H9 (cell line): ENCODE measurements around the gene TOGARAM1. TPM values are rescaled to one million over a fixed set of nuclear protein-coding genes. Genes with fewer than 3 reads are reported as not detected.

ENCODE experiments used
- DNase-seq: peaks from one replicate; pipeline ENCODE4 v3.0.0-alpha.2; 2017
- H2AFZ ChIP-seq: one replicate; pipeline ENCODE4 v1.6.1; 2013; ENCODE audit warnings: mild to moderate bottlenecking, low read length, control low read depth, moderate library complexity
- H2AK5ac ChIP-seq: 2 replicates; pipeline ENCODE4 v1.6.1; 2013; ENCODE audit warnings: low read length, control low read depth, mixed read lengths; ENCODE audit not compliant: insufficient read length
- H2BK120ac ChIP-seq: one replicate; pipeline ENCODE4 v1.6.1; 2013; ENCODE audit warnings: low read depth, mild to moderate bottlenecking, low read length, control low read depth, inconsistent platforms; ENCODE audit not compliant: poor library complexity, severe bottlenecking
- H2BK12ac ChIP-seq: 2 replicates; pipeline ENCODE4 v1.6.1; 2013; ENCODE audit warnings: low read length, control low read depth, mixed read lengths, low read depth; ENCODE audit not compliant: insufficient read length
- H2BK15ac ChIP-seq: 2 replicates; pipeline ENCODE4 v1.6.1; 2013; ENCODE audit warnings: low read depth, low read length, control low read depth
- H2BK20ac ChIP-seq: one replicate; pipeline ENCODE4 v1.6.1; 2013; ENCODE audit warnings: low read depth, mild to moderate bottlenecking, low read length, control low read depth, inconsistent platforms; ENCODE audit not compliant: poor library complexity, severe bottlenecking
- H2BK5ac ChIP-seq: 2 replicates; pipeline ENCODE4 v1.6.1; 2013; ENCODE audit warnings: low read length, control low read depth, mixed read lengths; ENCODE audit not compliant: insufficient read length
- H3K14ac ChIP-seq: 2 replicates; pipeline ENCODE4 v1.6.1; 2013; ENCODE audit warnings: low read length, control low read depth; ENCODE audit not compliant: insufficient read depth
- H3K18ac ChIP-seq: 2 replicates; pipeline ENCODE4 v1.6.1; 2013; ENCODE audit warnings: low read depth, mild to moderate bottlenecking, mixed read lengths, low read length, control low read depth; ENCODE audit not compliant: insufficient read length
- H3K23ac ChIP-seq: 2 replicates; pipeline ENCODE4 v1.6.1; 2013; ENCODE audit warnings: low read length, control low read depth, mixed read lengths, low read depth; ENCODE audit not compliant: insufficient read length
- H3K23me2 ChIP-seq: 2 replicates; pipeline ENCODE4 v1.6.1; 2013; ENCODE audit warnings: low read depth, mild to moderate bottlenecking, mixed read lengths, low read length, control low read depth; ENCODE audit not compliant: insufficient read length, poor library complexity, severe bottlenecking
- H3K27ac ChIP-seq: 2 replicates; pipeline ENCODE4 v1.5.1; 2013; ENCODE audit warnings: low read length, control low read depth, mixed read lengths, low read depth; ENCODE audit not compliant: insufficient read length
- H3K27me3 ChIP-seq: 2 replicates; pipeline ENCODE4 v1.6.1; 2013; ENCODE audit warnings: low read length, control low read depth, inconsistent platforms; ENCODE audit not compliant: insufficient read depth
- H3K4ac ChIP-seq: 2 replicates; pipeline ENCODE4 v1.6.1; 2013; ENCODE audit warnings: low read depth, mild to moderate bottlenecking, control low read depth, inconsistent platforms, low read length, moderate library complexity
- H3K4me1 ChIP-seq: 2 replicates; pipeline ENCODE4 v1.6.1; 2013; ENCODE audit warnings: low read length, control low read depth, inconsistent platforms; ENCODE audit not compliant: insufficient read depth
- H3K4me2 ChIP-seq: 2 replicates; pipeline ENCODE4 v1.6.1; 2013; ENCODE audit warnings: low read length, control low read depth, mixed read lengths; ENCODE audit not compliant: insufficient read length, insufficient read depth
- H3K56ac ChIP-seq: 2 replicates; pipeline ENCODE4 v1.6.1; 2013; ENCODE audit warnings: low read depth, mild to moderate bottlenecking, mixed read lengths, low read length, control low read depth; ENCODE audit not compliant: insufficient read length
- H3K79me1 ChIP-seq: 2 replicates; pipeline ENCODE4 v1.6.1; 2013; ENCODE audit warnings: low read depth, mild to moderate bottlenecking, moderate library complexity, low read length, control low read depth, inconsistent platforms; ENCODE audit not compliant: insufficient read depth, poor library complexity, severe bottlenecking
- H3K79me2 ChIP-seq: 2 replicates; pipeline ENCODE4 v1.6.1; 2013; ENCODE audit warnings: low read length, control low read depth, inconsistent platforms; ENCODE audit not compliant: insufficient read depth
- H3K9ac ChIP-seq: 2 replicates; pipeline ENCODE4 v1.6.1; 2013; ENCODE audit warnings: low read length, control low read depth, mixed read lengths; ENCODE audit not compliant: insufficient read length; ENCODE audit errors: extremely low read depth
- H3K9me3 ChIP-seq: one replicate; pipeline ENCODE4 v1.6.1; 2013; ENCODE audit warnings: low read depth, low read length, inconsistent platforms; ENCODE audit not compliant: control insufficient read depth
- H3T11ph ChIP-seq: one replicate; pipeline ENCODE4 v1.6.1; 2013; ENCODE audit warnings: mild to moderate bottlenecking, low read length, control low read depth, inconsistent platforms
- H4K20me1 ChIP-seq: one replicate; pipeline ENCODE4 v1.6.1; 2013; ENCODE audit not compliant: control insufficient read depth, insufficient read length, insufficient read depth
- H4K5ac ChIP-seq: 2 replicates; pipeline ENCODE4 v1.6.1; 2013; ENCODE audit warnings: low read depth, mild to moderate bottlenecking, mixed read lengths, low read length, control low read depth; ENCODE audit not compliant: insufficient read length
- H4K8ac ChIP-seq: replicated peaks from 2 replicates; pipeline ENCODE4 v1.6.1; 2013; ENCODE audit warnings: low read length, control low read depth, mixed read lengths, low read depth; ENCODE audit not compliant: insufficient read length
- H4K91ac ChIP-seq: 2 replicates; pipeline ENCODE4 v1.6.1; 2013; ENCODE audit warnings: low read depth, mild to moderate bottlenecking, moderate library complexity, mixed read lengths, low read length, control low read depth; ENCODE audit not compliant: insufficient read length
- H3K27ac Mint-ChIP-seq, 3 experiments: 2 replicates in 2 of 3; 3 replicates in 1 of 3; pipeline ENCODE4 v1.8.0; 2020 to 2021; ENCODE audit warnings: mixed read lengths in 3 of 3, mild to moderate bottlenecking in 1 of 3, moderate library complexity in 1 of 3
- H3K27me3 Mint-ChIP-seq: 2 replicates; pipeline ENCODE4 v1.8.0; 2021; ENCODE audit warnings: low read depth, mild to moderate bottlenecking, moderate library complexity, mixed read lengths
- H3K36me3 Mint-ChIP-seq, 3 experiments: 2 replicates in 2 of 3; 3 replicates in 1 of 3; pipeline ENCODE4 v1.8.0; 2020 to 2021; ENCODE audit warnings: low read depth in 3 of 3, mixed read lengths in 3 of 3; ENCODE audit not compliant: insufficient read depth in 1 of 3
- H3K4me1 Mint-ChIP-seq, 2 experiments: 2 replicates each; pipeline ENCODE4 v1.8.0; 2020; ENCODE audit warnings: mixed read lengths in 2 of 2
- H3K4me3 Mint-ChIP-seq, 2 experiments: 2 replicates in 1 of 2; 3 replicates in 1 of 2; pipeline ENCODE4 v1.8.0; 2020 to 2021; ENCODE audit warnings: mild to moderate bottlenecking in 2 of 2, mixed read lengths in 2 of 2, moderate library complexity in 1 of 2
- H3K9me3 Mint-ChIP-seq, 2 experiments: 2 replicates in 1 of 2; 3 replicates in 1 of 2; pipeline ENCODE4 v1.8.0; 2020; ENCODE audit warnings: mild to moderate bottlenecking in 2 of 2, mixed read lengths in 2 of 2, moderate library complexity in 1 of 2
- WGBS: extraction: QIAGEN DNeasy Blood & Tissue Kit; methylation state at CpG from one replicate; pipeline ENCODE4 v1.1.7; 2013; ENCODE audit warnings: missing lambda C conversion rate, low lambda C conversion rate, mixed read lengths; ENCODE audit not compliant: insufficient read length; ENCODE audit errors: extremely low coverage; 5-methylcytosine and 5-hydroxymethylcytosine counted together
- long read RNA-seq: library from polyadenylated mRNA; unstranded; transcript quantifications from one replicate; pipeline ENCODE4 v2.0.0, GENCODE V29; 2020
- total RNA-seq: library from RNA; stranded (reverse); gene quantifications from 2 replicates; pipeline ENCODE4 v1.2.1, GENCODE V29; 2021
- TF ChIP-seq, protein P1 (sequence below): fragments of 200-600 bp; sonication (generic); conservative IDR thresholded peaks from 3 replicates; pipeline ENCODE4 v1.8.0; 2021; ENCODE audit warnings: antibody characterized with exemption, mild to moderate bottlenecking

TOGARAM1 gene, protein sequence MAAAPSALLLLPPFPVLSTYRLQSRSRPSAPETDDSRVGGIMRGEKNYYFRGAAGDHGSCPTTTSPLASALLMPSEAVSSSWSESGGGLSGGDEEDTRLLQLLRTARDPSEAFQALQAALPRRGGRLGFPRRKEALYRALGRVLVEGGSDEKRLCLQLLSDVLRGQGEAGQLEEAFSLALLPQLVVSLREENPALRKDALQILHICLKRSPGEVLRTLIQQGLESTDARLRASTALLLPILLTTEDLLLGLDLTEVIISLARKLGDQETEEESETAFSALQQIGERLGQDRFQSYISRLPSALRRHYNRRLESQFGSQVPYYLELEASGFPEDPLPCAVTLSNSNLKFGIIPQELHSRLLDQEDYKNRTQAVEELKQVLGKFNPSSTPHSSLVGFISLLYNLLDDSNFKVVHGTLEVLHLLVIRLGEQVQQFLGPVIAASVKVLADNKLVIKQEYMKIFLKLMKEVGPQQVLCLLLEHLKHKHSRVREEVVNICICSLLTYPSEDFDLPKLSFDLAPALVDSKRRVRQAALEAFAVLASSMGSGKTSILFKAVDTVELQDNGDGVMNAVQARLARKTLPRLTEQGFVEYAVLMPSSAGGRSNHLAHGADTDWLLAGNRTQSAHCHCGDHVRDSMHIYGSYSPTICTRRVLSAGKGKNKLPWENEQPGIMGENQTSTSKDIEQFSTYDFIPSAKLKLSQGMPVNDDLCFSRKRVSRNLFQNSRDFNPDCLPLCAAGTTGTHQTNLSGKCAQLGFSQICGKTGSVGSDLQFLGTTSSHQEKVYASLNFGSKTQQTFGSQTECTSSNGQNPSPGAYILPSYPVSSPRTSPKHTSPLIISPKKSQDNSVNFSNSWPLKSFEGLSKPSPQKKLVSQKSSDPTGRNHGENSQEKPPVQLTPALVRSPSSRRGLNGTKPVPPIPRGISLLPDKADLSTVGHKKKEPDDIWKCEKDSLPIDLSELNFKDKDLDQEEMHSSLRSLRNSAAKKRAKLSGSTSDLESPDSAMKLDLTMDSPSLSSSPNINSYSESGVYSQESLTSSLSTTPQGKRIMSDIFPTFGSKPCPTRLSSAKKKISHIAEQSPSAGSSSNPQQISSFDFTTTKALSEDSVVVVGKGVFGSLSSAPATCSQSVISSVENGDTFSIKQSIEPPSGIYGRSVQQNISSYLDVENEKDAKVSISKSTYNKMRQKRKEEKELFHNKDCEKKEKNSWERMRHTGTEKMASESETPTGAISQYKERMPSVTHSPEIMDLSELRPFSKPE (N-terminal part only)
- total RNA-seq: 9.6 and 11.4 TPM in 2 replicates
- long read RNA-seq, full-length matches to known transcripts: 3 of 90 reads
- long read RNA-seq, partial matches to known transcripts: 27 of 90 reads
- long read RNA-seq, other reads (novel, unspliced or antisense): 60 of 90 reads

DNA sequence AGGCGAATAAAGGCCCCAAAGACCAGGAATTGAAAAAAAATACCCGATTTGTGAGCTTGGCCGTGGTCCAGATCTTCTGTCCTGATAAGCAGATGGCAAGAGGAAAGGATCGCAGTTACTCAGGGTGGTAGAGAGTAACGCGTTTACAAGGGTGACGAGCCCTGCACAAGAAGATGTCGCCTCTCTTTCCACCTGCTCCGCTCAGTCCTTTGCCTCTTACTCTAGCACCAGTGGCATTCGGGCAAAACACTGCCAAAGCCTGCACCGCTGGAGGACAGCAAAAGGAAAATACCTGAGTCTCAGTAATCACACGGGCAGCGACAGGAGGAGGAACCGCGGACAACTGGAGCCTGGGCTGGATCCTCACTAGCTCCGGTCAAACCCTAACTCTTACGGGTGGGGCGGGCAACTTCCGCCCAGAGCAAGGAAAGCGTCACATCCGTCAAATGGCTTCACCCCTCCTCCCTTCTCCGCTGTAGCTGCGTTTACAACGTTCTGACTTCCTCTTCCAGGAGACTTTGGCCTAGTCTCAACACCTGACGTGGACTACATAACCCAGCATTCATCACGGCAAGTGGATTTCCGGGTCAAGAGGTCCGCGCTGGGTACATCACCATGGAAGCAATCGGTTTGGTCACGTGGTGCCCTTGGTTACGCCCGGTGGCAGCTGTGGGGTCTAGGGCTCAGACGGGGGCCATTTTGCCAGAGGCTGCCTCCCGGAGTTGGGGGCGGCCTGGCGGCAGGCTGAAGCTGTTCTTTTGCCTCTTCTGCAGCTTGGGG, at the start of gene TOGARAM1, which contains the start of gene KLHL28:
Gene TOGARAM1 (plus strand): TSS at position 637 of the 780 bp plus-strand sequence. CDS start 232 bp downstream, outside the sequence.
Gene KLHL28 (minus strand): TSS at position 394 of the 780 bp plus-strand sequence. CDS start 16,019 bp downstream, outside the sequence.
- Histone ChIP-seq H3K18ac (peak within 1 kb of the TSS; percentile 46), H4K20me1 (no peaks in the 10 kb centered on the region), H3T11ph (no peak within 1 kb of the TSS), H3K4me1 (peaks cover 10% of the 10 kb centered on the region), H3K27me3 (no peaks in the 10 kb centered on the region), H2BK15ac (no peak within 1 kb of the TSS), H3K9ac (peak within 1 kb of the TSS; percentile 69), H3K4ac (no peak within 1 kb of the TSS), H3K23me2 (peaks cover 24% of the 10 kb centered on the region), H2AFZ (no peak within 1 kb of the TSS), H3K27ac (peak within 1 kb of the TSS; percentile 31), H3K23ac (no peak within 1 kb of the TSS), H3K56ac (no peak within 1 kb of the TSS), H3K14ac (peak within 1 kb of the TSS; percentile 74), H3K79me1 (no peaks in the 10 kb centered on the region), H3K79me2 (peaks cover 13% of the 10 kb centered on the region; the same call in 1 of the 2 replicates), H4K5ac (no peak within 1 kb of the TSS), H4K91ac (no peak within 1 kb of the TSS), H2BK20ac (no peak within 1 kb of the TSS), H3K4me2 (peak within 1 kb of the TSS; percentile 99), H2BK12ac (no peak within 1 kb of the TSS), H2BK5ac (no peak within 1 kb of the TSS), H2AK5ac (no peak within 1 kb of the TSS), H4K8ac (no peak within 1 kb of the TSS), H3K9me3 (no peaks in the 10 kb centered on the region), H2BK120ac (no peak within 1 kb of the TSS)
- no peaks in the 10 kb centered on the region for H3K27me3 Mint-ChIP-seq
- H3K9me3 Mint-ChIP-seq: no peaks in the 10 kb centered on the region
- peaks cover 37 to 38% of the 10 kb centered on the region in 2 experiments for H3K4me1 Mint-ChIP-seq
- WGBS: no CpG with 5 or more reads among the region's 37 CpGs
- peak; percentile 99 for DNase-seq
- H3K36me3 Mint-ChIP-seq: peaks cover 2 to 5% (median 3%) of the 10 kb centered on the region in 3 experiments; a peak in 3 of 7 replicates
- H3K27ac Mint-ChIP-seq: peak within 1 kb of the TSS in 2 of 3 experiments; percentile 61 to 70; a peak in 3 of 7 replicates
- H3K4me3 Mint-ChIP-seq: no peak within 1 kb of the TSS
- TF ChIP-seq, protein P1, sequence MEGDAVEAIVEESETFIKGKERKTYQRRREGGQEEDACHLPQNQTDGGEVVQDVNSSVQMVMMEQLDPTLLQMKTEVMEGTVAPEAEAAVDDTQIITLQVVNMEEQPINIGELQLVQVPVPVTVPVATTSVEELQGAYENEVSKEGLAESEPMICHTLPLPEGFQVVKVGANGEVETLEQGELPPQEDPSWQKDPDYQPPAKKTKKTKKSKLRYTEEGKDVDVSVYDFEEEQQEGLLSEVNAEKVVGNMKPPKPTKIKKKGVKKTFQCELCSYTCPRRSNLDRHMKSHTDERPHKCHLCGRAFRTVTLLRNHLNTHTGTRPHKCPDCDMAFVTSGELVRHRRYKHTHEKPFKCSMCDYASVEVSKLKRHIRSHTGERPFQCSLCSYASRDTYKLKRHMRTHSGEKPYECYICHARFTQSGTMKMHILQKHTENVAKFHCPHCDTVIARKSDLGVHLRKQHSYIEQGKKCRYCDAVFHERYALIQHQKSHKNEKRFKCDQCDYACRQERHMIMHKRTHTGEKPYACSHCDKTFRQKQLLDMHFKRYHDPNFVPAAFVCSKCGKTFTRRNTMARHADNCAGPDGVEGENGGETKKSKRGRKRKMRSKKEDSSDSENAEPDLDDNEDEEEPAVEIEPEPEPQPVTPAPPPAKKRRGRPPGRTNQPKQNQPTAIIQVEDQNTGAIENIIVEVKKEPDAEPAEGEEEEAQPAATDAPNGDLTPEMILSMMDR: no peak
